GM21737 (cell line): Measurements from ENCODE around the gene RAPGEF4.

ENCODE experiments used
- ATAC-seq: cut with Tn5 transposase; IDR thresholded peaks from one replicate; pipeline ENCODE4 v1.9.1; 2021; ENCODE audit warnings: mild to moderate bottlenecking, moderate library complexity; ENCODE audit not compliant: unreplicated experiment

Gene RAPGEF4

GRCh38 chr2:172993931-172994717 lies 258.5 kb downstream of the RAPGEF4 start:
- ATAC-seq = no peak

DNA sequence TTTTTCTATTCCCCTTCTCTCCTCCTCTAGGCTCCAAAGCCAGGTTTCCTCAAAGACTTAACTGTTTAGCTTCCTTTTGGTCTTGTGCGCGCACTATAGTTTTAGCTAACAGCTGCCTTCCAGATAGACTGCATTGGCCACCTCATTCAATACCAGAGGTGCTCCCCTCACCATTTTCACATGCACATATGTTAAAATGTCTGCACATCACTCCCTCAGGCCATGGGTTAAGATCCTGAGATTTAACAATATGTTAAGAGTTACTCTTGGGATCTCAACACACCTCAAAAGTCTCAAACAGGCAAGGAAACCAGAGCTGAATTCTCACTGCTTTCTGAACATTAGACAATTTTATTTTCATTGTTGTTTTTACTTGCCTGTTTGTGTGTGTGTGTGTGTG lies 259.2 kb downstream of the RAPGEF4 start:
- ATAC-seq = no peak

DNA sequence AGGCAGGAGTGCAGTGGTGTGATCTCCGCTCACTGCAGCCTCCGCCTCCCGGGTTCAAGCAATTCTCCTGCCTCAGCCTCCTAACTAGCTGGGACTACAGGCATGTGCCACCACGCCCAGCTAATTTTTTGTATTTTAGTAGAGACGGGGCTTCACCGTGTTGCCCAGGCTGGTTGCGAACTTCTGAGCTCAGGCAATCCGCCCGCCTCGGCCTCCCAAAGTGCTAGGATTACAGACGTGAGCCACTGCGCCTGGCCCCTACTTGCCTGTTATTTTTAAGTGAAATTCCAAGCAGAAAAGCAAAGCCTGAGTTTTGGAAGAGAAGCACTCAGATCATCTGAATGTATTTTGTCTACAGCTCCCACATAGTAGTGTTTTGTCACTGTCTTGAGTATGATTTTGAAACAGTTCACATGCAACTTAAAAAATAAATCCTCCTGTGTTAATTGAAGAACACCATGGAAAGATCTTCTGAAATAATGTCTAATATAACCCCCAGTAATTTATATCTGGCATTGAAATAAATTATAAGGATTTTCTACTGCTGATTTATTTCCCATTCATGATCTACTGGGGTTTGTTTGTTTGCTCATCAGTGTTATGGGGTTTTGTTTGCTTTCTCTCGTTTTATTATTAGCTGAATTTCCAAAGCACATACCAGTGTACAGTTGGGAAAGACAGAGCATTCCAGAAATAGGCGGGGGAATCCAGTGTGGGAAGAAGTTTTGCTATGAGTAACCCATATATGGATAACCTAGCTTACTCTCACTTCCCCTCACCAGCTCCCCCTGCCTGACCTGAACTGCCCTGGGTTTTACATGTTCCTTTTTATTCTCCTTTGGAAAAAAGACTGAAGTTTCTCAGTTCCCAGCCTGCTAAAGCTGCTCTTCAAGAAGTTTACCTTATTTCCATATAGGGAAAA lies 259.9 kb downstream of the RAPGEF4 start:
- no peak for ATAC-seq

GRCh38 chr2:172996387-172996961 lies 260.8 kb downstream of the RAPGEF4 start:
- ATAC-seq = no peak

GRCh38 chr2:172997031-172997430 lies 261.4 kb downstream of the RAPGEF4 start:
- no peak for ATAC-seq

GRCh38 chr2:172998547-172999272 lies 263.1 kb downstream of the RAPGEF4 start:
- ATAC-seq = no peak

GRCh38 chr2:172999641-173000386 lies 264.2 kb downstream of the RAPGEF4 start:
- no peak for ATAC-seq

GRCh38 chr2:173001664-173002604 lies 266.3 kb downstream of the RAPGEF4 start:
- ATAC-seq = no peak

DNA sequence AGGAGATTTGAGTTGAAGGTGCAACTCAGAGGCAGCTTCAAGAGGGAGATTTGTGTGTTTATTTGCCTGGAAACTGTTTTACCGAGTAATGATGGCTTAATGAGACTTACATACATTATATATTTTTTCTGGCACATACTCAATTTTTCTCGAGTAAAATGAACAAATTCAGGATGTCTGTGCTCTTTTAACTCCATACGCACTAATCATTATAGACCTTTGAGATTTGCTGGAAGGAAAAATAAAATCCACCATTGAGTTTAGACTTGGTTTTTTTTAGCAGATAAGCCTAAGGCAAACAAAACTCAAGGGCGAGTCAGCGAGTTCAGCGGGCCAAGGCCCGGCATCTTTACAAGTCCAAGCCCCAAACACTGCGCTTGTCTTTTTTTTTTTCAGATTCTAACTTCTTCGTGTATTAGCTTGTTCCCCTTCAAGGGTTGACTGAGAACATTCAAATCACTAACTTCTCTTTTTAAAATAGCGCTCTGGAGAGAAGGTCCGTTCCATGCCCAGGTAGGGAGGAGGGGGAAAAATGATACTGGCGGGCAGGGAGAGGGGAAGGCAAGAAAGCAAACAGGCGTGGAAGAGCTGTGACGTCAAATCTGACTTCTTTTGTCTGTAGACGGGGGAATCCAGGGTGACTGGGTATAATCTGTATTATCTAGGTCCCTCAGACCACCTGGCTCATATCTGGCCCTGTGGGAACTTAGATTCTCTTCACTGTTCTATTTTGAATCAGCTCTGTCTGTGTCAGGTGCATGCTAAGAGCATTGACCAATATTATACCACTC lies 267.3 kb downstream of the RAPGEF4 start:
- ATAC-seq = no peak

- ATAC-seq = no peak
Measured at GRCh38 chr2:173008786-173009185, 273.1 kb downstream of the RAPGEF4 start.

- no peak for ATAC-seq
Measured at GRCh38 chr2:173010233-173010632, 274.6 kb downstream of the RAPGEF4 start.

DNA sequence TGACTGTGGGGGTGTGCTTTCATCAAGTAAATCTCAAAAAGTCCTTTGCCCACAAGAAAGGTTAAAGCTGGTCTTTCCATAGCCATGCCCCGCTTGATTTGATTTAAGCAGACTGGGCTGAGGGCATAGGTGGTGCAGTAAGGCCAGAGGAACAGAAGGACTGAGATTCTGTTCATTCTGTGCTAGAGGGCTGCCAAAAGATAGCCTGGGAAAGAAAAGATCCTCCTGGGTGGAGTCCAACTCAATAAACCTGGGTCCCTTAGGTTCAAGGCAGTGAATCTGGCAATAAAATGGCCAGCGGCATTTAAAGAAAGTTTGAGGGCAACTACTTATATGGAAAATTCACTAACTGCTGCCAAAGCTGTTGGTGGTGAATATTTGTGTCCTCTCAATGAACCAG lies 280.8 kb downstream of the RAPGEF4 start:
- no peak for ATAC-seq

DNA sequence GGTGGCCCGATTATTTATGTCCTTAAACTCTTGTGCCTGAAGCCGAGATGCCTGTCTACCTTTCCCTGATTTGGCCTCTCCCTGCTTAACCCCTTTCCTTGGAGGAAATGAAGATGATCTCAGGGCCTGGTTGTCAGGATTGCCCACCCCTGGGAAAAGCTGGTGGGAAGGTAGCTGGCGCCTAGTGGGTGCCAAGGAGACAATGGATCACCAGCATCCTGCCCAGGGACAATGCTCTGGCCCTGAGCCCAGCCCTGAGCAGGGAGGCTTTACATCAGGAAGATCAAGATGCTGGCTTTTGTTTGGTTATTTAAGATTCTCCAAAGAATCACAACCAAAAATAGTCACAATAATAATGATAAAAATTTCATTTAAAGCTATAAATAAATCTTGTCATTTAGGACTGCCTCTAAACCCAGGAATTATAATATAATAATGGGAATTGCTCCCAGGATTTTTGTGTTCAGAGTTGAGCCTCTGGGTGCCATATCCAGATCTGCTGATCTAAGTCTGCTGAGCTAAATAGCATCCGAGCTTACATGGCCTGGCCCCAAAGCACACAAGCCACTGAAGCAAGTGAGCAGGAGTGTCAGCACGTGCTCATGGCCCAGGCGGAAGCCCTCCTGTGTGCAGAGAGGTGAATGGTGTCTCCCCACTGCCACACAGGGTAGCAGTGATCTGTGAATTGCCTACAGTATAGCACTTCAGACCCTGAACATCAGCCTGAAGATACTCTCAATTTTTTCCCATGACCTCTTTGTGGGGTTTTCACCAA lies 282.2 kb downstream of the RAPGEF4 start:
- ATAC-seq = no peak

DNA sequence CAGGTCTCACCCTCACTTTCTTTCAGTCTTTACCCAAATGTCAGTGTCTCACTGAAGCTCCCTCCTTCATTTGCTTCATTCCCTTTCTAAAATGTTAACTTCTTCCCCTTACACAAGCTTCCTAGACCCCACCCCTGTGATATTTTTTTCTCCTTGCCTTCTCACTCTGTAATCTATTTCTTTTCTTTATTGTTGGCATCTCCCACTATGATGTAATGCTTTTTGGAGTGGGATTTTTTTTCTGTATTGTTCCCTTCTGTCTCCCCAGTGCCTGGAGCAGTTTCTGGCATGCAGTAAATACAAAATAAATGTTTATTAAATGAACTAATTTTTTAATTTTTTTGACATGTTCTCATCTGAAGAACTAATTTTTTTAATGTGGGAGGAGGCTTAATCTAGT lies 284.1 kb downstream of the RAPGEF4 start:
- ATAC-seq = no peak

DNA sequence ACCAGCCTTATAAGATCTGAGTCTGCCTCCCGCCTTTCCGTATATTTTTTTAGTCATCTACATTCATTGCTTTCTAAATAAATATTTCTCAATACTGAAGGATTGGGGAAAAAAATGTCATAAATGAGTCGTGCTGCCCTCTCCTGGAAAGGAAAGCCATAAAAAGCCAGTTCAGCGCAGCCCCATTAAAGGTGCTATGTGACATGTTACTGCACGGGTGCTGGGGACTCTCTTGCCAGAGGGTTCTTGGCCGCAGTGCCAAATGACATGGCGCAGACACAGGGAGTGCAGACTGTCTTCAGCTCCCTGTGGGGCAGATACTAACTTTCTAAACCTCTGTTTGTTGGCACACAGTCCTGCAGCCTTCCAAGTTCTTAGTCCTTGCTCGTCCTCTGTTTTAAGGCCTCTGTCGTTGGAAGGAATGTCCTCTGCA lies 286.3 kb downstream of the RAPGEF4 start:
- no peak for ATAC-seq

GRCh38 chr2:173023718-173024117 lies 288.1 kb downstream of the RAPGEF4 start:
- no peak for ATAC-seq

DNA sequence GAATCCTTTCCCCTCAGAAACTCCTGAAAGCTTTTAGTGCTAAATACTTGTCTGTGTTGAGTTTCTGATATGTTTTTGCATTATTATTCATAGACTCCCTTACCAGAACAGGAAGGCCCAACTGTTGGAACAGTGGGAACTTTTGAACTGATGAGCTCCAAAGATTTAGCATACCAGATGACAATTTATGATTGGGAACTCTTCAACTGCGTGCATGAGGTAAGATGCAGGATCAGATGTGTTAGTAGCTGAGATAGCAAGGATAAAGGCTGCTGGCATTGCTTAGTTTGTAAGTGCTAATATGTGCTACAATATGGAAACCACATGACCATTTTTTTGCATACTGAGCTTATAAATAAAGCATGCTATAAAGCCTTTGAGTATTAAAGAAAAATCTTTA lies 290.8 kb downstream of the RAPGEF4 start:
- ATAC-seq = no peak
